HL-60 (cell line): ENCODE data around the gene SRSF1.

ENCODE experiments used
- DNase-seq, 2 experiments: peaks; one replicate each; pipeline ENCODE4 v3.0.0-alpha.2; 2010 to 2020; ENCODE audit warnings: low read depth in 1 of 2, low spot score in 1 of 2
- H3K27ac ChIP-seq: fragments of 250-450 bp; sonication (Bioruptor Pico); replicated peaks from 2 replicates; pipeline ENCODE4 v1.5.1; 2020; ENCODE audit warnings: mild to moderate bottlenecking, moderate library complexity
- H3K27me3 ChIP-seq: fragments of 250-450 bp; sonication (Bioruptor Pico); 2 replicates; pipeline ENCODE4 v1.5.1; 2021; ENCODE audit warnings: mild to moderate bottlenecking, moderate library complexity; ENCODE audit not compliant: insufficient read depth, poor library complexity, severe bottlenecking
- H3K4me3 ChIP-seq: replicated peaks from 2 replicates; pipeline ENCODE4 v1.5.1; 2011; ENCODE audit warnings: mild to moderate bottlenecking, control low read depth, low read length; ENCODE audit not compliant: insufficient read depth
- GABPA ChIP-seq: IDR thresholded peaks from 2 replicates; pipeline ENCODE4 v1.6.1; 2012; ENCODE audit warnings: low read depth
- POLR2AphosphoS5 ChIP-seq: IDR thresholded peaks from 2 replicates; pipeline ENCODE4 v1.6.1; 2012; ENCODE audit warnings: low read depth
- SPI1 ChIP-seq: IDR thresholded peaks from 2 replicates; pipeline ENCODE4 v1.6.1; 2012; ENCODE audit warnings: low read depth, mild to moderate bottlenecking, borderline replicate concordance
- TF ChIP-seq, protein P1 (sequence below): IDR thresholded peaks from 2 replicates; pipeline ENCODE4 v1.6.1; 2012; ENCODE audit warnings: low read depth; ENCODE audit not compliant: insufficient replicate concordance
- TF ChIP-seq, protein P2 (sequence below): IDR thresholded peaks from one replicate; pipeline ENCODE4 v1.5.1; 2011; ENCODE audit warnings: low read length, control low read depth, inconsistent platforms; ENCODE audit not compliant: insufficient read depth

Gene SRSF1

DNA sequence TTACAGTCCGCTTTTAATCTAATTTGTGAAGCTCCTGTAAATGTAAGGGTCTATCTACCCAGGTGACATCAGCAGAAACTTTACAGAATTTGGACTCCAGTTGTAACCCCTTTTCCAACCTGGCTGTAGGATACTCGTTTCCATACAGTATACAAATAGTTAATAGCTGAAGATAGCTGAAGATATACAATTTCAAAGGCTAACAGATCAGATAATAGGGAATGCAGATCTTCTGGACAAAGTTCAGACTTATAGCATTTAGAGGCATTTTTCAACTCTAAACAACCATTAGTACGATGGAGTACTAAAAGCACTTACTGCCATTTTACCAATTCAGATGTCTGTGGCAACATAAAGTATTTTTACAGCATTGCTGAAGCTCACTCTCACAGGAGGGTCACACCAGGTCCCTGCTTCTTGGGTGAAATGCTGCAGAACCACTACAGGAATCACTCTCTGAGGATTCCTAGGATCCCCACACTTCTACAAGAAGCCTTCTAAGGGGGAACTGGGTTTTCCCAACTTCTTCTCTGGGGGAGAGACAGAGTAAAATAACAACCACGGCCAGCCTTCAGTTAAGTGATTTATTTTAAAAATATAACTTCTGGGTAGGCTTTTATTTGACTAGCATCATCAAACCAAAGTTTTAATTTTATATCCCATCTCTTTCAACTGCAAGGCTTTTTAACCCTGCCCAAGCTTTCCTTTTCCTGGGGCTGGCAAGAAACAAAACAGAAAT is 21.9 kb downstream of the SRSF1 start:
- no peak overlapping the region for H3K4me3 ChIP-seq
- DNase-seq: no peak
- TF ChIP-seq GABPA (no peak), SPI1 (no peak)
- TF ChIP-seq, protein P1, sequence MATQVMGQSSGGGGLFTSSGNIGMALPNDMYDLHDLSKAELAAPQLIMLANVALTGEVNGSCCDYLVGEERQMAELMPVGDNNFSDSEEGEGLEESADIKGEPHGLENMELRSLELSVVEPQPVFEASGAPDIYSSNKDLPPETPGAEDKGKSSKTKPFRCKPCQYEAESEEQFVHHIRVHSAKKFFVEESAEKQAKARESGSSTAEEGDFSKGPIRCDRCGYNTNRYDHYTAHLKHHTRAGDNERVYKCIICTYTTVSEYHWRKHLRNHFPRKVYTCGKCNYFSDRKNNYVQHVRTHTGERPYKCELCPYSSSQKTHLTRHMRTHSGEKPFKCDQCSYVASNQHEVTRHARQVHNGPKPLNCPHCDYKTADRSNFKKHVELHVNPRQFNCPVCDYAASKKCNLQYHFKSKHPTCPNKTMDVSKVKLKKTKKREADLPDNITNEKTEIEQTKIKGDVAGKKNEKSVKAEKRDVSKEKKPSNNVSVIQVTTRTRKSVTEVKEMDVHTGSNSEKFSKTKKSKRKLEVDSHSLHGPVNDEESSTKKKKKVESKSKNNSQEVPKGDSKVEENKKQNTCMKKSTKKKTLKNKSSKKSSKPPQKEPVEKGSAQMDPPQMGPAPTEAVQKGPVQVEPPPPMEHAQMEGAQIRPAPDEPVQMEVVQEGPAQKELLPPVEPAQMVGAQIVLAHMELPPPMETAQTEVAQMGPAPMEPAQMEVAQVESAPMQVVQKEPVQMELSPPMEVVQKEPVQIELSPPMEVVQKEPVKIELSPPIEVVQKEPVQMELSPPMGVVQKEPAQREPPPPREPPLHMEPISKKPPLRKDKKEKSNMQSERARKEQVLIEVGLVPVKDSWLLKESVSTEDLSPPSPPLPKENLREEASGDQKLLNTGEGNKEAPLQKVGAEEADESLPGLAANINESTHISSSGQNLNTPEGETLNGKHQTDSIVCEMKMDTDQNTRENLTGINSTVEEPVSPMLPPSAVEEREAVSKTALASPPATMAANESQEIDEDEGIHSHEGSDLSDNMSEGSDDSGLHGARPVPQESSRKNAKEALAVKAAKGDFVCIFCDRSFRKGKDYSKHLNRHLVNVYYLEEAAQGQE: no peak
- TF ChIP-seq, protein P2, sequence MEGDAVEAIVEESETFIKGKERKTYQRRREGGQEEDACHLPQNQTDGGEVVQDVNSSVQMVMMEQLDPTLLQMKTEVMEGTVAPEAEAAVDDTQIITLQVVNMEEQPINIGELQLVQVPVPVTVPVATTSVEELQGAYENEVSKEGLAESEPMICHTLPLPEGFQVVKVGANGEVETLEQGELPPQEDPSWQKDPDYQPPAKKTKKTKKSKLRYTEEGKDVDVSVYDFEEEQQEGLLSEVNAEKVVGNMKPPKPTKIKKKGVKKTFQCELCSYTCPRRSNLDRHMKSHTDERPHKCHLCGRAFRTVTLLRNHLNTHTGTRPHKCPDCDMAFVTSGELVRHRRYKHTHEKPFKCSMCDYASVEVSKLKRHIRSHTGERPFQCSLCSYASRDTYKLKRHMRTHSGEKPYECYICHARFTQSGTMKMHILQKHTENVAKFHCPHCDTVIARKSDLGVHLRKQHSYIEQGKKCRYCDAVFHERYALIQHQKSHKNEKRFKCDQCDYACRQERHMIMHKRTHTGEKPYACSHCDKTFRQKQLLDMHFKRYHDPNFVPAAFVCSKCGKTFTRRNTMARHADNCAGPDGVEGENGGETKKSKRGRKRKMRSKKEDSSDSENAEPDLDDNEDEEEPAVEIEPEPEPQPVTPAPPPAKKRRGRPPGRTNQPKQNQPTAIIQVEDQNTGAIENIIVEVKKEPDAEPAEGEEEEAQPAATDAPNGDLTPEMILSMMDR: no peak
- H3K27me3 ChIP-seq: no peaks in the 10 kb centered on the region
- no peak overlapping the region for H3K27ac ChIP-seq

- Histone ChIP-seq H3K27ac (no peak overlapping the region), H3K27me3 (no peaks in the 10 kb centered on the region), H3K4me3 (no peak overlapping the region)
- TF ChIP-seq SPI1 (no peak), POLR2AphosphoS5 (no peak), GABPA (no peak)
- TF ChIP-seq, protein P2: no peak
- TF ChIP-seq, protein P1: no peak
- DNase-seq: no peak
Measured at GRCh38 chr17:57984261-57984890, 22.7 kb downstream of the SRSF1 start.

DNA sequence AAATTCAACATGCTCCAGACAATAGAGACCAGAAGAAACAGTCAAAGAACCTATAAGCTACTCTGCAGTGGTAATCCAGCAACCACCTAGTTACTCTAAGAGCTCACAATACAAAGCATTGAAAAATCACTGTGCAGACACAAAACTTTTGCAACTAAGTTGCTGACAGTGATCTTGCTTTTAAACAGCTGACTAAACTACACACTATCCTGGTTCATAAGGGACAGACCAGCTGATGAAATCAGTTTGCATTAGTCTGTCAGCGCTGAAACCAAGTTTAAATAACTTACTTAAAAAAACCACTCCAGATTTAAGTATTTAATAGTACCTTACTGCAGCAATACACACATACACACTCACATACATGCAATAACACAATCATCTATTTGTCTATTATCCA is 23.6 kb downstream of the SRSF1 start:
- H3K27me3 ChIP-seq: no peaks in the 10 kb centered on the region
- no peak for TF ChIP-seq POLR2AphosphoS5
- TF ChIP-seq, protein P2: no peak
- no peak for TF ChIP-seq SPI1
- TF ChIP-seq, protein P1: no peak
- no peak for TF ChIP-seq GABPA
- H3K27ac ChIP-seq: no peak overlapping the region
- no peak overlapping the region for H3K4me3 ChIP-seq
- DNase-seq: no peak
